MCF 10A (cell line): Measurements from ENCODE around the gene MMP23B. TPM values are rescaled to one million over a fixed set of nuclear protein-coding genes. Genes with fewer than 3 reads are reported as not detected.

Source experiments
- BruUV-seq: library from RNA; stranded (reverse); fragments of 400-500 nt; replicated peaks from 2 replicates; lab custom pipeline; 2021; lab: Mats Ljungman, UMichigan
- CTCF ChIA-PET: fragments of 300-600 bp; sonication (Branson Sonifier 250); formaldehyde crosslinking; extraction: SDS; loops from one replicate; lab custom pipeline; 2021; ENCODE audit warnings: antibody characterized with exemption, inconsistent platforms; lab: Yijun Ruan, JAX
- POLR2A ChIA-PET: fragments of 300-600, 350-650 bp; sonication (Branson Sonifier 250); formaldehyde crosslinking; extraction: SDS; loops from one replicate; lab custom pipeline; 2020; ENCODE audit warnings: antibody characterized with exemption, inconsistent platforms; lab: Yijun Ruan, JAX
- DNase-seq: peaks from one replicate; pipeline ENCODE4 v3.0.0-alpha.2; 2018; ENCODE audit not compliant: unreplicated experiment
- H3K27ac Mint-ChIP-seq: one replicate; pipeline ENCODE4 v1.8.0; 2022; ENCODE audit warnings: mild to moderate bottlenecking, low read depth, mixed read lengths; ENCODE audit not compliant: unreplicated experiment
- H3K27me3 Mint-ChIP-seq: one replicate; pipeline ENCODE4 v1.8.0; 2022; ENCODE audit warnings: mixed read lengths; ENCODE audit not compliant: insufficient read depth, unreplicated experiment
- H3K36me3 Mint-ChIP-seq: one replicate; pipeline ENCODE4 v1.8.0; 2022; ENCODE audit warnings: mild to moderate bottlenecking, moderate library complexity, mixed read lengths; ENCODE audit not compliant: insufficient read depth, unreplicated experiment
- H3K4me1 Mint-ChIP-seq: one replicate; pipeline ENCODE4 v1.8.0; 2022; ENCODE audit warnings: mixed read lengths; ENCODE audit not compliant: insufficient read depth, unreplicated experiment
- H3K4me3 Mint-ChIP-seq: one replicate; pipeline ENCODE4 v1.8.0; 2022; ENCODE audit warnings: mild to moderate bottlenecking, moderate library complexity, mixed read lengths; ENCODE audit not compliant: unreplicated experiment
- H3K9me3 Mint-ChIP-seq: one replicate; pipeline ENCODE4 v1.8.0; 2022; ENCODE audit warnings: mixed read lengths; ENCODE audit not compliant: unreplicated experiment
- intact Hi-C: fragments of 100-400 bp; cut with micrococcal nuclease; formaldehyde crosslinking; loops from 2 replicates; pipeline ENCODE4 v1.14.1; 2022
- total RNA-seq: library from RNA; stranded (reverse); gene quantifications from 2 replicates; pipeline ENCODE4 v1.2.3, GENCODE V29; 2022
- TF ChIP-seq, protein P1 (sequence below): fragments of 200-600 bp; IDR thresholded peaks from one replicate; pipeline ENCODE4 v1.8.0; 2022; ENCODE audit warnings: antibody characterized with exemption, mild to moderate bottlenecking; ENCODE audit not compliant: unreplicated experiment

MMP23B gene
- total RNA-seq, 1 experiment from 2014 or later: 1.7 TPM

DNA sequence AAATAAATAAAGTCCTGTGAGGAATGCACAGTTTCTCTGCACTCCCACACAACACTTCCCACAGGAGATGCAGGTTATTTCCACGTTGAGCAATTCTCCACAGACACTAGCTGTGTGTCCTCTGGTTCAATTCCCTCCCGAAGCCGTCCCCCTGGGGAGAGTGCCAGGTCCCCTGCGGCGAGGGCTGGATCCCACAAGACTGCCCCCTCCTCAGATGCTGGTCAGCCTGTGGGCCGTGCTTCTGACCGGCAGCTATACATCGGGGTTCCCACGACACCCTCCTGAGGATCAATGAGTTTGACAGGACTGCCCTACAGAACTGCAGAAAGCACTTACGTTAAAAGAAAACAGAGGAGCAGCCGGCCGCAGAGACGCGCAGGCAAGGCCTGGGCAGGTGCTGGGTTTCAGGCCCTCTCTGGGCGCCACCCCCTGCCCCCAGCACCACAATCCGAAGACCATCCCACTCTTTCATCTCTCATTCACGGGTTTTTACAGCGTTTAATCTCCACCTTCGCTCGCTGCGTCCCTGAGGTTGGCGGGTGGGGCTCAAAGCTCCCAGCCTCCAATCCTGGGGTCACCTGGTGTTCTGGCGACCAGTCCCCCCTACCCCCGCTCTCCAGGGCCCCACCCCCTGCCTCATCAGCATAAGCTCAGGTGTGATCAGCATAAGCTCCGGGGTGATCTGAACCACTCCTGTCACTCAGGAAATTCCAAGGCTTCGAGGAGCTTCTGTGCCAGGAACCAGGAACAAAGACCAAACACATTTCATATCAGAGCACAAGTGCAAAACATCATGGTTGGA is 51.3 kb downstream of the MMP23B start:
- BruUV-seq: no TSS peak
- Mint-ChIP-seq H3K27ac (no peak overlapping the region), H3K9me3 (no peaks in the 10 kb centered on the region), H3K4me1 (peaks cover 18% of the 10 kb centered on the region), H3K4me3 (no peak overlapping the region), H3K27me3 (no peaks in the 10 kb centered on the region), H3K36me3 (peaks cover 50% of the 10 kb centered on the region)
- intact Hi-C loops: no loop called here
- ChIA-PET POLR2A (no interaction called here), CTCF (no interaction called here)
- TF ChIP-seq, protein P1, sequence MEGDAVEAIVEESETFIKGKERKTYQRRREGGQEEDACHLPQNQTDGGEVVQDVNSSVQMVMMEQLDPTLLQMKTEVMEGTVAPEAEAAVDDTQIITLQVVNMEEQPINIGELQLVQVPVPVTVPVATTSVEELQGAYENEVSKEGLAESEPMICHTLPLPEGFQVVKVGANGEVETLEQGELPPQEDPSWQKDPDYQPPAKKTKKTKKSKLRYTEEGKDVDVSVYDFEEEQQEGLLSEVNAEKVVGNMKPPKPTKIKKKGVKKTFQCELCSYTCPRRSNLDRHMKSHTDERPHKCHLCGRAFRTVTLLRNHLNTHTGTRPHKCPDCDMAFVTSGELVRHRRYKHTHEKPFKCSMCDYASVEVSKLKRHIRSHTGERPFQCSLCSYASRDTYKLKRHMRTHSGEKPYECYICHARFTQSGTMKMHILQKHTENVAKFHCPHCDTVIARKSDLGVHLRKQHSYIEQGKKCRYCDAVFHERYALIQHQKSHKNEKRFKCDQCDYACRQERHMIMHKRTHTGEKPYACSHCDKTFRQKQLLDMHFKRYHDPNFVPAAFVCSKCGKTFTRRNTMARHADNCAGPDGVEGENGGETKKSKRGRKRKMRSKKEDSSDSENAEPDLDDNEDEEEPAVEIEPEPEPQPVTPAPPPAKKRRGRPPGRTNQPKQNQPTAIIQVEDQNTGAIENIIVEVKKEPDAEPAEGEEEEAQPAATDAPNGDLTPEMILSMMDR: no peak
- no peak for DNase-seq

Other genes with a start within 250 kb of the MMP23B start
- gene CCNL2, start 232.8 kb upstream of the MMP23B start, total RNA-seq: 230 and 248 TPM in 2 replicates
- 131 and 137 TPM in 2 replicates for gene MRPL20, start 224.9 kb upstream of the MMP23B start, total RNA-seq
- 0.86 and 1.4 TPM in 2 replicates for gene ANKRD65, start 210.9 kb upstream of the MMP23B start, total RNA-seq
- 0.37 and 0.54 TPM in 2 replicates for gene VWA1, start 196.5 kb upstream of the MMP23B start, total RNA-seq
- gene ATAD3C, start 182.5 kb upstream of the MMP23B start, total RNA-seq: 0.27 and 2.0 TPM in 2 replicates
- 42.2 and 46.9 TPM in 2 replicates for gene ATAD3B, start 160.4 kb upstream of the MMP23B start, total RNA-seq
- 43.1 and 63.2 TPM in 2 replicates for gene ATAD3A, start 120.0 kb upstream of the MMP23B start, total RNA-seq
- gene TMEM240, start 91.5 kb upstream of the MMP23B start, total RNA-seq: 3.6 and 5.5 TPM in 2 replicates
- gene SSU72, start 57.3 kb upstream of the MMP23B start, total RNA-seq: 97.4 and 104 TPM in 2 replicates
- 4.3 and 5.1 TPM in 2 replicates for gene FNDC10, start 32.0 kb upstream of the MMP23B start, total RNA-seq
- gene MIB2, start 16.7 kb upstream of the MMP23B start, total RNA-seq: 46.4 and 61.3 TPM in 2 replicates
- 32.0 and 32.5 TPM in 2 replicates for gene CDK11B, start 26.8 kb downstream of the MMP23B start, total RNA-seq
- 35.4 and 38.1 TPM in 2 replicates for gene SLC35E2B, start 60.6 kb downstream of the MMP23B start, total RNA-seq
- gene CDK11A, start 92.2 kb downstream of the MMP23B start, total RNA-seq: 43.8 and 54.0 TPM in 2 replicates
- gene NADK, start 146.3 kb downstream of the MMP23B start, total RNA-seq: 106 and 107 TPM in 2 replicates